Adrenal gland (tissue), 5 donors: Measurements from ENCODE around the gene SS18.

Experiments used
- POLR2A ChIP-seq, 2 donors: fragments of 450-650 bp; IDR thresholded peaks; one replicate each; pipeline ENCODE4 v1.6.1; 2017; ENCODE audit warnings: antibody characterized with exemption in 2 of 2, mild to moderate bottlenecking in 2 of 2, moderate library complexity in 1 of 2
- TF ChIP-seq, protein P1 (sequence below), 6 experiments: fragments of 450-650 bp in 4 of 6; fragments of 200-600 bp in 2 of 6; sonication (generic) in 1 of 6; IDR thresholded peaks; 1 replicate in 5 of 6; 2 replicates in 1 of 6; pipeline versions ENCODE4 v1.5.1 to v1.8.0; 2016 to 2021; ENCODE audit warnings: antibody characterized with exemption in 6 of 6, mild to moderate bottlenecking in 2 of 6, moderate library complexity in 1 of 6
- donor health status: DM: no; HTN: no; CAD: no.

DNA sequence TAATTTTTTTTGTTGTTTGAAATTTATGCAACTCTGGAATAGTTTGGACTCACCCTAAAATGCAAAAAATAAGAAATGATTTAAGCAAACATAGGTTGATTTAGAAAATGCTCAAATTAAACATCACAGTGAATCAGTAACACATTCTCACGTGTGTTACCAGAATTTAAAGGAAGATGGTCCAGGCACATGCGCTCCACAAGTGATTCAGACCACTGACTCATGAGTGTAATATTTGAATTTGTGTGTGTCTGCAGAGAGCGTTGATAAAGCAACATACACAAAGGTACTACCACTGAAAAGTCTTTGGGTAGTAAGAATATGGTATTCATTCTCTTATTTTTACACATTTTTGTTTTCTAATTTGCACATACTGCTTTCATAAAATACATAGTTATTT is 7.9 kb downstream of the SS18 start:
- no peak for TF ChIP-seq POLR2A (IDR thresholded peaks at IDR 0.05)
- TF ChIP-seq, protein P1, sequence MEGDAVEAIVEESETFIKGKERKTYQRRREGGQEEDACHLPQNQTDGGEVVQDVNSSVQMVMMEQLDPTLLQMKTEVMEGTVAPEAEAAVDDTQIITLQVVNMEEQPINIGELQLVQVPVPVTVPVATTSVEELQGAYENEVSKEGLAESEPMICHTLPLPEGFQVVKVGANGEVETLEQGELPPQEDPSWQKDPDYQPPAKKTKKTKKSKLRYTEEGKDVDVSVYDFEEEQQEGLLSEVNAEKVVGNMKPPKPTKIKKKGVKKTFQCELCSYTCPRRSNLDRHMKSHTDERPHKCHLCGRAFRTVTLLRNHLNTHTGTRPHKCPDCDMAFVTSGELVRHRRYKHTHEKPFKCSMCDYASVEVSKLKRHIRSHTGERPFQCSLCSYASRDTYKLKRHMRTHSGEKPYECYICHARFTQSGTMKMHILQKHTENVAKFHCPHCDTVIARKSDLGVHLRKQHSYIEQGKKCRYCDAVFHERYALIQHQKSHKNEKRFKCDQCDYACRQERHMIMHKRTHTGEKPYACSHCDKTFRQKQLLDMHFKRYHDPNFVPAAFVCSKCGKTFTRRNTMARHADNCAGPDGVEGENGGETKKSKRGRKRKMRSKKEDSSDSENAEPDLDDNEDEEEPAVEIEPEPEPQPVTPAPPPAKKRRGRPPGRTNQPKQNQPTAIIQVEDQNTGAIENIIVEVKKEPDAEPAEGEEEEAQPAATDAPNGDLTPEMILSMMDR (IDR thresholded peaks at IDR 0.05), result no peak
